Measurements from ENCODE around the gene RNF5. TPM values are rescaled to one million over a fixed set of nuclear protein-coding genes. Genes with fewer than 3 reads are reported as not detected.

Gene RNF5
- total and polyA plus RNA-seq, 2 of the 4 experiments (the other 2 are of a cell fraction), result 18.8 to 41.4 TPM

DNA sequence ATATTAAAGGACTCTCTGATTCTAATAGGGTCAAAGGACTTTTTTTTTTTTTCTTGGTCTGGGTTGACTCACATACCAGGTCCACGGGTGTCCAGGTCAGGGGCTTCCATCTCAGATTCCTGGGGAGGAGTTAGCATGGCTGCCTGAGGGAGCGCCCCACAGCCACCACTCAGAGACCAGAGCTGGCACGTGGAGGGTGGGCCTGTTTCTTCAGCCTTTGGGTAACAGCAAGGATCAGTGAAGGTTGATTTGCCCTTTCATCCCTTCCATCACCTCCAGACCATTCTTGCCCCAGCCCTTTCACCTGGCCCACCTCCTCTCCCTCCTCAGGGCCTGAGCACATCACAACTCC is 20.1 kb downstream of the RNF5 start:
- POLR2A ChIA-PET (ENCODE audit: unreplicated experiment), result no interaction called here
- no peak for TF ChIP-seq CHD1 (IDR thresholded peaks at IDR 0.05; ENCODE audit: low read depth, low read length)
- TF ChIP-seq BHLHE40 (IDR thresholded peaks at IDR 0.05; ENCODE audit: low read depth, low read length), result no peak
- no peak for TF ChIP-seq CEBPB (IDR thresholded peaks at IDR 0.05; ENCODE audit: low read depth, low read length)
- no peak for TF ChIP-seq SMC3 (IDR thresholded peaks at IDR 0.05; ENCODE audit: low read depth, low read length)
- no peak for TF ChIP-seq MXI1 (IDR thresholded peaks at IDR 0.05; ENCODE audit: borderline replicate concordance, low read depth, low read length)
- TF ChIP-seq USF2 (IDR thresholded peaks at IDR 0.05; ENCODE audit: low read depth, low read length), result no peak
- TF ChIP-seq, protein P1, sequence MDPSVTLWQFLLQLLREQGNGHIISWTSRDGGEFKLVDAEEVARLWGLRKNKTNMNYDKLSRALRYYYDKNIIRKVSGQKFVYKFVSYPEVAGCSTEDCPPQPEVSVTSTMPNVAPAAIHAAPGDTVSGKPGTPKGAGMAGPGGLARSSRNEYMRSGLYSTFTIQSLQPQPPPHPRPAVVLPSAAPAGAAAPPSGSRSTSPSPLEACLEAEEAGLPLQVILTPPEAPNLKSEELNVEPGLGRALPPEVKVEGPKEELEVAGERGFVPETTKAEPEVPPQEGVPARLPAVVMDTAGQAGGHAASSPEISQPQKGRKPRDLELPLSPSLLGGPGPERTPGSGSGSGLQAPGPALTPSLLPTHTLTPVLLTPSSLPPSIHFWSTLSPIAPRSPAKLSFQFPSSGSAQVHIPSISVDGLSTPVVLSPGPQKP (IDR thresholded peaks at IDR 0.05; ENCODE audit: borderline replicate concordance, low read depth, low read length), result no peak
- no peak for TF ChIP-seq FOS (IDR thresholded peaks at IDR 0.05; ENCODE audit: low read depth, low read length)
- no peak for TF ChIP-seq MAZ (IDR thresholded peaks at IDR 0.05; ENCODE audit: borderline replicate concordance, low read depth, low read length)
- TF ChIP-seq RAD21 (IDR thresholded peaks at IDR 0.05; ENCODE audit: low read length), result no peak
- TF ChIP-seq POLR2A (IDR thresholded peaks at IDR 0.05; ENCODE audit: low read depth, low read length), result no peak
- no peak overlapping the region for H3K23ac ChIP-seq (ENCODE audit: low read depth, low read length)

More for the DNA sequence above, 20.1 kb downstream of the RNF5 start:
- no peak overlapping the region for H2AK5ac ChIP-seq (ENCODE audit: low read depth, low read length)
- no peak overlapping the region for H3K18ac ChIP-seq (ENCODE audit: low read depth, low read length)
- BruUV-seq (replicated peaks), result no TSS peak
- H3K27me3 ChIP-seq (ENCODE audit: control insufficient read depth, insufficient read depth, low read length), result peaks cover 7% of the 10 kb centered on the region; the same call in 1 of the 2 replicates
- no peak overlapping the region for H3K4me3 ChIP-seq (ENCODE audit: insufficient read depth, low read depth, low read length)
- CTCF ChIA-PET, result no interaction called here
- H3K9me1 ChIP-seq (ENCODE audit: insufficient read depth, low read length), result peaks cover 16% of the 10 kb centered on the region
- no peak overlapping the region for H2BK20ac ChIP-seq (ENCODE audit: low read depth, low read length)
- no peaks in the 10 kb centered on the region for H3K36me3 ChIP-seq (ENCODE audit: control insufficient read depth, insufficient read depth, low read length)
- no peak overlapping the region for H3K56ac ChIP-seq (ENCODE audit: extremely low read depth, insufficient read depth, low read length)
- H4K5ac ChIP-seq (ENCODE audit: low read depth, low read length), result no peak overlapping the region
- no peak overlapping the region for H4K8ac ChIP-seq (ENCODE audit: low read depth in 2 of 2, low read length in 2 of 2)
- no peak overlapping the region for H2AFZ ChIP-seq (replicated peaks; ENCODE audit: low read length, poor library complexity)
- no peak overlapping the region for H4K91ac ChIP-seq (ENCODE audit: insufficient read depth, low read depth, low read length)
- H3K9ac ChIP-seq (ENCODE audit: low read depth, low read length), result no peak overlapping the region
- peaks cover 3% of the 10 kb centered on the region; the same call in 1 of the 2 replicates for H3K4me1 ChIP-seq (ENCODE audit: control insufficient read depth, insufficient read depth, low read length)
- H3K79me1 ChIP-seq (ENCODE audit: low read depth in 1 of 2, low read length in 2 of 2), result peaks cover 6 to 18% of the 10 kb centered on the region in 2 experiments
- no peak overlapping the region for H2BK15ac ChIP-seq (ENCODE audit: low read depth, low read length)
- ATAC-seq (ENCODE audit: low read depth), result no peak
- no peak overlapping the region for H3K14ac ChIP-seq (replicated peaks; ENCODE audit: low read depth, low read length)
- H3K4me2 ChIP-seq (ENCODE audit: low read depth, low read length), result no peak overlapping the region
- no peak overlapping the region for H2BK5ac ChIP-seq (ENCODE audit: low read depth, low read length, poor library complexity, severe bottlenecking)
- no peaks in the 10 kb centered on the region for H4K20me1 ChIP-seq (ENCODE audit: insufficient read depth, low read length)
- H3K27ac ChIP-seq (ENCODE audit: insufficient read depth, low read length), result no peak overlapping the region
- in situ Hi-C loops (cut with MboI; ENCODE audit: low sequenced_read_pairs) (loop anchor here (25.0 kb wide), 1 partner anchor 764 kb away; the partner anchor contains the start of genes BRD2 and HLA-DMA), intact Hi-C loops (cut with micrococcal nuclease) (loop anchor here (1.0 kb wide), 1 partner anchor 53 kb away; no protein-coding TSS in a partner anchor), dilution Hi-C loops (cut with HindIII; ENCODE audit: low sequenced_read_pairs, unreplicated experiment) (no loop called here)
- no peak overlapping the region for H2BK120ac ChIP-seq (ENCODE audit: low read depth, low read length)
- no peak for DNase-seq
- no peak overlapping the region for H2AK9ac ChIP-seq (replicated peaks; ENCODE audit: low read depth, low read length, poor library complexity)
- WGBS, 2 experiments (ENCODE audit: extremely low coverage in 2 of 2, insufficient read length in 1 of 2), result no CpG with 5 or more reads among the region's 3 CpGs
- no peak overlapping the region for H3K4ac ChIP-seq (ENCODE audit: low read depth, low read length)
- no peaks in the 10 kb centered on the region for H3K9me3 ChIP-seq (ENCODE audit: control insufficient read depth, insufficient read depth, low read length)

All from IMR-90 (cell line).